HEK293T (cell line): Measurements from ENCODE around the gene LRCH4.

Experiments used
- CTCF ChIA-PET: fragments of 350-600 bp; formaldehyde crosslinking; extraction: SDS; loops from one replicate; lab custom pipeline; 2021; ENCODE audit warnings: antibody characterized with exemption, inconsistent platforms; lab: Yijun Ruan, JAX
- POLR2A ChIA-PET: fragments of 350-600 bp; formaldehyde crosslinking; extraction: SDS; loops from one replicate; lab custom pipeline; 2020; ENCODE audit warnings: antibody characterized with exemption, inconsistent platforms; lab: Yijun Ruan, JAX
- DNase-seq: peaks from one replicate; pipeline ENCODE4 v3.0.0; 2012; ENCODE audit warnings: mixed read lengths; ENCODE audit errors: extremely low spot score
- ARNT ChIP-seq: fragments of 450-650 bp; IDR thresholded peaks from 2 replicates; pipeline ENCODE4 v1.6.1; 2017; ENCODE audit warnings: mild to moderate bottlenecking
- BHLHE40 ChIP-seq: fragments of 450-650 bp; IDR thresholded peaks from 2 replicates; pipeline ENCODE4 v1.6.1; 2016; ENCODE audit warnings: mild to moderate bottlenecking, moderate library complexity, borderline replicate concordance
- CTBP1 ChIP-seq: fragments of 450-650 bp; IDR thresholded peaks from 2 replicates; pipeline ENCODE4 v1.6.1; 2016; ENCODE audit warnings: borderline replicate concordance
- ELF4 ChIP-seq: fragments of 450-650 bp; IDR thresholded peaks from 2 replicates; pipeline ENCODE4 v1.6.1; 2017; ENCODE audit warnings: antibody characterized with exemption
- FOXA1 ChIP-seq: fragments of 450-650 bp; IDR thresholded peaks from 2 replicates; pipeline ENCODE4 v1.6.1; 2016; ENCODE audit warnings: mild to moderate bottlenecking
- FOXK2 ChIP-seq: fragments of 450-650 bp; IDR thresholded peaks from 2 replicates; pipeline ENCODE4 v1.6.1; 2016; ENCODE audit warnings: mild to moderate bottlenecking
- FOXM1 ChIP-seq: fragments of 450-650 bp; IDR thresholded peaks from 2 replicates; pipeline ENCODE4 v1.6.1; 2017; ENCODE audit warnings: mild to moderate bottlenecking, borderline replicate concordance
- HDGF ChIP-seq: fragments of 450-650 bp; IDR thresholded peaks from 2 replicates; pipeline ENCODE4 v1.6.1; 2017; ENCODE audit warnings: antibody characterized with exemption, borderline replicate concordance
- L3MBTL2 ChIP-seq: fragments of 450-650 bp; conservative IDR thresholded peaks from 2 replicates; pipeline ENCODE4 v1.6.1; 2016; ENCODE audit warnings: mild to moderate bottlenecking
- LEF1 ChIP-seq: fragments of 450-650 bp; IDR thresholded peaks from 2 replicates; pipeline ENCODE4 v1.6.1; 2017; ENCODE audit warnings: mild to moderate bottlenecking, borderline replicate concordance
- NFRKB ChIP-seq: fragments of 450-650 bp; IDR thresholded peaks from 2 replicates; pipeline ENCODE4 v1.6.1; 2016; ENCODE audit warnings: mild to moderate bottlenecking, moderate library complexity
- SP1 ChIP-seq: fragments of 450-650 bp; IDR thresholded peaks from 2 replicates; pipeline ENCODE4 v1.6.1; 2017
- SUZ12 ChIP-seq: fragments of 450-650 bp; IDR thresholded peaks from 2 replicates; pipeline ENCODE4 v1.6.1; 2016; ENCODE audit warnings: mild to moderate bottlenecking
- TARDBP ChIP-seq: fragments of 450-650 bp; IDR thresholded peaks from 2 replicates; pipeline ENCODE4 v1.6.1; 2016
- ZNF384 ChIP-seq: fragments of 450-650 bp; IDR thresholded peaks from 2 replicates; pipeline ENCODE4 v1.6.1; 2016
- TF ChIP-seq, protein P1 (sequence below): fragments of 450-650 bp; IDR thresholded peaks from 2 replicates; pipeline ENCODE4 v1.6.1; 2016

The LRCH4 gene

DNA sequence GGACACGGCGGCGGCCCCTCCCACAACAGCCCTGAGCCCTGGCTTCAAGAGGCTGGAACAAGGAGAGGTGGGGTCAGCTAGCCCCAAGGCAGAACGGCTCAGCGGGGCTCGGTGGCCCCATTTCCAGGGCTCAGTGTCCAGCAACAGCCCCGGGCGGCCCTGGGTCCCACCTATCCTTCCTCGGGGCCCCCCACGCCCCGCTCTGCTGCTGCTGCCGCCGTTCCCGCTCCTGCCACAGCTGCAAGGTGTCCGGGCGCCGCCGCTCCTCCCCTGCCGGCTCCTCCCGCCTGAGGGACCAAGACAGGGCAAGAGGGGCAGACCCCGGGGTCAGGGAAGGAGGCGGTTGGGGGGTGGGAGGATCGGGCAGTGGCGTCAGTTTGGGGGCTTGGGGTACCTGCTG, 8.8 kb downstream of the LRCH4 start:
- TF ChIP-seq ZNF384, result no peak
- no peak for TF ChIP-seq FOXM1
- TF ChIP-seq L3MBTL2, result no peak
- TF ChIP-seq, protein P1, sequence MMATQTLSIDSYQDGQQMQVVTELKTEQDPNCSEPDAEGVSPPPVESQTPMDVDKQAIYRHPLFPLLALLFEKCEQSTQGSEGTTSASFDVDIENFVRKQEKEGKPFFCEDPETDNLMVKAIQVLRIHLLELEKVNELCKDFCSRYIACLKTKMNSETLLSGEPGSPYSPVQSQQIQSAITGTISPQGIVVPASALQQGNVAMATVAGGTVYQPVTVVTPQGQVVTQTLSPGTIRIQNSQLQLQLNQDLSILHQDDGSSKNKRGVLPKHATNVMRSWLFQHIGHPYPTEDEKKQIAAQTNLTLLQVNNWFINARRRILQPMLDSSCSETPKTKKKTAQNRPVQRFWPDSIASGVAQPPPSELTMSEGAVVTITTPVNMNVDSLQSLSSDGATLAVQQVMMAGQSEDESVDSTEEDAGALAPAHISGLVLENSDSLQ, result no peak
- TF ChIP-seq HDGF, result no peak
- DNase-seq, result no peak
- POLR2A ChIA-PET, result interaction anchor here (1.0 to 1.8 kb wide), 2 partner anchors 9 to 129 kb away, joined by 5 to 11 read pairs; partner anchors contain the start of genes FBXO24, LRCH4 and POP7
- CTCF ChIA-PET, result interaction anchor here (0.6 kb wide), 1 partner anchor 8 kb away, joined by 3 read pairs; no protein-coding TSS in a partner anchor

DNA sequence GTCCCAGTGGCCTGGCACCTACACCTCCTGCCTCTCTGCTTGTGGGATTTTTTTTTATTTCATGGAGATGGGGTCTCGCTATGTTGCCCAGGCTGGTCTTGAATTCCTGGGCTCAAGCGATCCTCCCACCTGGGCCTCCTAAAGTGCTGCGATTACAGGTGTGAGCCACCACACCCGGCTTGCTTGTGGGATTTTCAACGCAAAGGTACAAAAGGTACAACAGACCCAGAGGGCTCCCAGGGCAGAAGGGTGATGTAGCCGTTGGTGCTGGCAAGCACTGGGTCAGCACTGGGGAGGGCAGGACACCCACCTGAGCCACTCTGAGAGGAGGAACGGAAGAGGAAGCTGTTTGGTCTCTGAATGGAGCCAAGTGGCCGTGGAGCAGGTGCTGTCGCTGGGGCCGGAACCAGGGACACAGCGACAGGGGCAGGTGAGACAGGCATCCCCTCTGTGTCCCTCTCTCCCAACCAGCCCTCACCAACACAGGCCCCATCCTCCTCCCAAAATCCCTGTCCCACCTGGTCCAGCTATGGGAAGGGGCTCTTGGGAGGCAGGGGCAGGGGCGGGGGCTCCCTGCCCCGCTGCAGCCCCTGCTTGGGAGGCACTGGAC, 9.4 kb downstream of the LRCH4 start:
- CTCF ChIA-PET, result interaction anchor here (0.6 kb wide), 1 partner anchor 9 kb away, joined by 3 read pairs; no protein-coding TSS in a partner anchor
- DNase-seq, result no peak
- no peak for TF ChIP-seq FOXA1
- no peak for TF ChIP-seq ZNF384
- TF ChIP-seq SP1, result no peak
- TF ChIP-seq CTBP1, result no peak
- TF ChIP-seq NFRKB, result no peak
- POLR2A ChIA-PET, result interaction anchor here (1.8 kb wide), 1 partner anchor 129 kb away, joined by 5 read pairs; the partner anchor contains the start of gene POP7

DNA sequence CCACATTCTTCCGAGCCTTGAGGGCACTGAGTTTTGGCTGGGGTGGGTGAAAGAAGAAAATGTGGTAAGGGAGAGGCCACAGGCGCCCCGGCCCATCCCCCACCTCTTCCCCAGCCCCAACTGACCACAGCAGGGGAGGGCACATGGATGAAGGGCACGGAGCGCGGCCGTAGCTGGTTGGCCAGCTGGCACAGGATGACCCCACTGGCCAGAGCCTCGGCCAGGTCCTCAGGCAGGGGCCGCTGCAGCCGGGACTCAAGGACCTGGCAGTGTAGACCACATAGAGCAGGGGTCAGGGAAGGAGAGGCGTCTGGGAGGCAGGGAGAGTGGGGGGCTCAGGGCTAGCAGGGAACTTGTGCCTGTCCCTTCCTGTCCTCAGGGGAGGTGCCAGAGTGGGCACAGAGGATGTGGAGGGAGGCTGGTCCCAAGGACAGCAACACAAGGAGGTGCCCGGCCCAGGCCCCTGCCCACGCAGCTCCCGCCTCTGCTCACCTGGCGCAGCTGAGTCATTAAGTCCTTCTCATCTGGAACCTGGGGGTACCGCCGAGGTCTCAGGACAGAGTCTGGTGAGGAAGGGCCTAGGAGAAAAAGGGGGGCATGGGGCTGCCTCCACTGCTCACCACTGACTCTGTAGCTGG, 10.1 kb downstream of the LRCH4 start:
- no peak for DNase-seq
- TF ChIP-seq CTBP1 (no peak), ELF4 (no peak), SP1 (no peak), HDGF (no peak), BHLHE40 (no peak), TARDBP (no peak), FOXA1 (no peak), LEF1 (no peak), FOXM1 (no peak), FOXK2 (no peak), NFRKB (no peak), SUZ12 (no peak), L3MBTL2 (no peak), ZNF384 (no peak), ARNT (no peak)
- TF ChIP-seq, protein P1, result no peak
- CTCF ChIA-PET, result no interaction called here
- POLR2A ChIA-PET, result no interaction called here

DNA sequence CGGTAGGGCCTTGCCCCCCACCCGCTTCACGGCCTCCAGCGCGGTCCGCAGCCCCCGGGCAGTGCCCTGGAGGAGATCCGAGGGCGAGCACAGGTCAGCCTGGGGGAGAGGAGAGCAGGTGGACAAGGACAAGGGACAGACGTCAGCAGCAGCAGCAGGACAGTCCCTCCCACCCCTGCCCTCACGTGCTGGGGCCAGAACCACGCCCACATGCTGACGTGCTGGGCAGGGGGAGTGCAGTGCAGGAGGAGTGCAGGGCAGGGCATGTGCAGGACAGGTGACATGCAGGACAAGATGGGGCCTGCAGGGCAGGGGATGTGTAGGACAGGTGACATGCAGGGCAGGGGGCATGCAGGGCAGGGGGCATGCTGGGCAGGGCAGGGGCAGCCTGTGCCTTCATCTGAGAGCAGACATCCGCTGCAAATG, 10.7 kb downstream of the LRCH4 start:
- ChIA-PET CTCF (no interaction called here), POLR2A (no interaction called here)
- DNase-seq, result no peak
- TF ChIP-seq LEF1 (no peak), ZNF384 (no peak), FOXM1 (no peak), SUZ12 (no peak), BHLHE40 (no peak), ARNT (no peak), L3MBTL2 (no peak), FOXA1 (no peak), CTBP1 (no peak), FOXK2 (no peak), NFRKB (no peak), TARDBP (no peak), HDGF (no peak), ELF4 (no peak)

DNA sequence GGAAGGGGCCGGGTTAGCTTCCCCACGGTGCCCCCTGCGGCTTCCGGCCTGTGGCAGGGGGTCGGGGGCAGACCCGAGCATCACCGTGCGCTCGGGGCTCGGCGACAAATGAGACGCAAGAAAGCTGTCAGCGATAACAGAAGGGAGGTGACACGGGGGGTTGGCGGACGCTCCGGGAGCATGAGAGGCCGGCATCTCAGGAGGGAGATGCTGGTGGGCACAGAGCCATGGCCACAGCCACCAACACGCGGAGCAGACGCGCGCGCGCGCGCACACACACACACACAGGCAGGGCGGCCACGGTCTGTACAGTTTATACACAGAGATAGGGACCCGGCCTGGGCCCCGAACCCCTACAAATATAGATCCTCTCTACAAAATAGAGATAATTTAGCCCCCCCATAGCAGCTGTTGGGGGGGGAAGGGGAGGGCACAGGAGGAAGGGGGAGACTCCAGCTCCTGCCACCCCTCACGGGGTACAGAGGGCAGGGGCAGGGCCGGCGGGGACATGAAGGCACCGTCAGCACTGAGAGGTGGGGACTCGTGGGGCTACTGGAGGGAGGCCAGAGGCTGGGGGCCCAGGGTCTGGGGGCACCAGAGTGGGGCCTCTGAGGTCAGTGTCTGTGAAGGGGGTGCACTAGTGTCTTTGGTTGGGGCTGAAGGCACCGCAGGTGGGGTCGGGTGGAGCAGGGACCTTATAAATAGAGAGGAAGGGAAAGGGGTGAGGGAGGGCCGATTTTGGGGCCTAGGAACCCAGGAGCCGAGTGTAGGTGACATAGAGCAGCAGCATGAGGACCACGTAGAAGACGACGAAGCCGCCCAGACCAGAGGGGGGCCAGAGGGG, 11.3 kb downstream of the LRCH4 start:
- POLR2A ChIA-PET, result no interaction called here
- no peak for TF ChIP-seq ARNT
- TF ChIP-seq SUZ12, result no peak
- TF ChIP-seq CTBP1, result no peak
- no peak for TF ChIP-seq BHLHE40
- no peak for TF ChIP-seq HDGF
- TF ChIP-seq, protein P1, result no peak
- TF ChIP-seq L3MBTL2, result no peak
- TF ChIP-seq SP1, result no peak
- TF ChIP-seq TARDBP, result no peak
- no peak for TF ChIP-seq ZNF384
- no peak for TF ChIP-seq NFRKB
- TF ChIP-seq FOXM1, result no peak
- no peak for TF ChIP-seq ELF4
- no peak for TF ChIP-seq FOXA1
- no peak for TF ChIP-seq FOXK2
- no peak for TF ChIP-seq LEF1
- CTCF ChIA-PET, result no interaction called here
- DNase-seq, result no peak
